SK-N-SH (cell line): ENCODE results near the gene VWDE.
"Not testable (repeated sequence)": the region's sequence is repeated elsewhere in the genome, so short reads cannot be mapped to it uniquely, and the experiment has no call there.

Experiments
- EP300 ChIP-seq, 2 experiments: IDR thresholded peaks; 2 replicates each; pipeline versions ENCODE4 v1.4.0 to v1.6.1; 2012; ENCODE audit warnings: borderline replicate concordance in 1 of 2, low read depth in 1 of 2, low read length in 1 of 2
- GABPA ChIP-seq: IDR thresholded peaks from 2 replicates; pipeline ENCODE4 v1.4.0; 2012; ENCODE audit warnings: low read depth, mild to moderate bottlenecking
- RFX5 ChIP-seq: IDR thresholded peaks from 2 replicates; pipeline ENCODE4 v1.6.1; 2012; ENCODE audit warnings: mild to moderate bottlenecking, improper control_type of control experiment, low read length
- TCF12 ChIP-seq: IDR thresholded peaks from 2 replicates; pipeline ENCODE4 v1.4.0; 2012
- YY1 ChIP-seq: IDR thresholded peaks from 2 replicates; pipeline ENCODE4 v1.4.0; 2012; ENCODE audit warnings: low read depth, mild to moderate bottlenecking
- TF ChIP-seq, protein P1 (sequence below): fragments of 200-600 bp; sonication (generic); IDR thresholded peaks from 2 replicates; pipeline ENCODE4 v1.6.1; 2017; ENCODE audit warnings: antibody characterized with exemption, mild to moderate bottlenecking, moderate library complexity

- not testable (repeated sequence) for TF ChIP-seq TCF12; RFX5; GABPA; YY1; EP300 (IDR thresholded peaks at IDR 0.05; ENCODE audit: borderline replicate concordance in 1 of 2, low read depth in 1 of 2, low read length in 1 of 2)
- TF ChIP-seq, protein P1, sequence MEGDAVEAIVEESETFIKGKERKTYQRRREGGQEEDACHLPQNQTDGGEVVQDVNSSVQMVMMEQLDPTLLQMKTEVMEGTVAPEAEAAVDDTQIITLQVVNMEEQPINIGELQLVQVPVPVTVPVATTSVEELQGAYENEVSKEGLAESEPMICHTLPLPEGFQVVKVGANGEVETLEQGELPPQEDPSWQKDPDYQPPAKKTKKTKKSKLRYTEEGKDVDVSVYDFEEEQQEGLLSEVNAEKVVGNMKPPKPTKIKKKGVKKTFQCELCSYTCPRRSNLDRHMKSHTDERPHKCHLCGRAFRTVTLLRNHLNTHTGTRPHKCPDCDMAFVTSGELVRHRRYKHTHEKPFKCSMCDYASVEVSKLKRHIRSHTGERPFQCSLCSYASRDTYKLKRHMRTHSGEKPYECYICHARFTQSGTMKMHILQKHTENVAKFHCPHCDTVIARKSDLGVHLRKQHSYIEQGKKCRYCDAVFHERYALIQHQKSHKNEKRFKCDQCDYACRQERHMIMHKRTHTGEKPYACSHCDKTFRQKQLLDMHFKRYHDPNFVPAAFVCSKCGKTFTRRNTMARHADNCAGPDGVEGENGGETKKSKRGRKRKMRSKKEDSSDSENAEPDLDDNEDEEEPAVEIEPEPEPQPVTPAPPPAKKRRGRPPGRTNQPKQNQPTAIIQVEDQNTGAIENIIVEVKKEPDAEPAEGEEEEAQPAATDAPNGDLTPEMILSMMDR: not testable (repeated sequence)
Measured at GRCh38 chr7:12453136-12453535, 49.5 kb upstream of the VWDE start.
